NT2/D1 (cell line): ENCODE results near the gene DLK2.

ENCODE experiments used
- DNase-seq: peaks from one replicate; pipeline ENCODE4 v3.0.0-alpha.2; 2011; ENCODE audit warnings: low read depth, low spot score
- H3K27me3 ChIP-seq: 2 replicates; pipeline ENCODE4 v1.6.0; 2011; ENCODE audit warnings: mild to moderate bottlenecking; ENCODE audit not compliant: insufficient read length, insufficient read depth
- H3K36me3 ChIP-seq: 2 replicates; pipeline ENCODE4 v1.6.1; 2011; ENCODE audit warnings: mild to moderate bottlenecking, low read length, mixed read lengths; ENCODE audit not compliant: insufficient read depth, insufficient read length
- H3K4me1 ChIP-seq: 2 replicates; pipeline ENCODE4 v1.5.1; 2011; ENCODE audit not compliant: insufficient read depth, insufficient read length
- H3K4me3 ChIP-seq: 2 replicates; pipeline ENCODE4 v1.5.1; 2011; ENCODE audit warnings: low read depth; ENCODE audit not compliant: insufficient read length
- H3K9ac ChIP-seq: 2 replicates; pipeline ENCODE4 v1.6.0; 2011; ENCODE audit warnings: low read depth; ENCODE audit not compliant: insufficient read length
- H3K9me3 ChIP-seq: 2 replicates; pipeline ENCODE4 v1.5.1; 2011; ENCODE audit warnings: mild to moderate bottlenecking, low read length; ENCODE audit not compliant: insufficient read depth
- SUZ12 ChIP-seq: IDR thresholded peaks from 2 replicates; pipeline ENCODE4 v1.6.1; 2011; ENCODE audit not compliant: insufficient read length, insufficient read depth; ENCODE audit errors: extremely low read depth
- YY1 ChIP-seq: IDR thresholded peaks from 2 replicates; pipeline ENCODE4 v1.6.1; 2011; ENCODE audit not compliant: insufficient read length, insufficient read depth
- ZNF274 ChIP-seq: IDR thresholded peaks from 2 replicates; pipeline ENCODE4 v1.6.1; 2011; ENCODE audit warnings: mild to moderate bottlenecking, low read depth, low read length

Gene DLK2

GRCh38 chr6:43452896-43453295 lies 2.5 kb downstream of the DLK2 start:
- Histone ChIP-seq H3K9me3 (peaks cover 9% of the 10 kb centered on the region), H3K4me1 (no peaks in the 10 kb centered on the region), H3K36me3 (peaks cover 47% of the 10 kb centered on the region), H3K4me3 (no peak overlapping the region), H3K27me3 (peaks cover 13% of the 10 kb centered on the region), H3K9ac (no peak overlapping the region)
- TF ChIP-seq ZNF274 (no peak), SUZ12 (no peak), YY1 (no peak)
- DNase-seq, result no peak

GRCh38 chr6:43451939-43452338 lies 3.4 kb downstream of the DLK2 start:
- no peak overlapping the region for H3K9ac ChIP-seq
- H3K4me3 ChIP-seq, result no peak overlapping the region
- H3K4me1 ChIP-seq, result no peaks in the 10 kb centered on the region
- no peak for TF ChIP-seq YY1
- no peak for TF ChIP-seq SUZ12
- no peak for TF ChIP-seq ZNF274
- peaks cover 5% of the 10 kb centered on the region for H3K9me3 ChIP-seq
- peaks cover 56% of the 10 kb centered on the region for H3K36me3 ChIP-seq
- no peak for DNase-seq
- H3K27me3 ChIP-seq, result peaks cover 11% of the 10 kb centered on the region

DNA sequence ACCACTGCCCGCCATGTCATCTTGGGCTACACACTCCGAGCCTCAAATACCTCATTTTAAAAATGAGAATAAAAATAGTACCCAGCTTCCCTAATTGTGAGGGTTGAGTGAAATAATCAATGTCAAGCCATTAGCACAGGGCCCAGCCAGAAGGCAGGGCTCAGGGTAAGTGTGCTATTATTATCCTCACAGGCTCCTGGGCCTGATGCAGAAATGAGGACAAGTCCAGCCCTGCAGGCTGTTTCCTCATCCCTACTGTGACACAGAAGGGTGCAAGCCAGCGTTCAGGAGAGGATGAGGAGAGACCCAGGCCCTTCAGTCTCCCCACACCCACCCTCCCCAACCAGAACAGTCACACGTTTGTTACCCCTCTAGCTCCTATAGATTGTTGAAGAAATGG lies 4.0 kb downstream of the DLK2 start:
- Histone ChIP-seq H3K4me3 (no peak overlapping the region), H3K36me3 (peaks cover 59% of the 10 kb centered on the region), H3K4me1 (no peaks in the 10 kb centered on the region), H3K9me3 (no peaks in the 10 kb centered on the region), H3K27me3 (peaks cover 5% of the 10 kb centered on the region), H3K9ac (no peak overlapping the region)
- no peak for TF ChIP-seq ZNF274
- TF ChIP-seq YY1, result no peak
- TF ChIP-seq SUZ12, result no peak
- no peak for DNase-seq

- TF ChIP-seq SUZ12, result no peak
- no peak for TF ChIP-seq ZNF274
- no peak for TF ChIP-seq YY1
- H3K4me1 ChIP-seq, result no peaks in the 10 kb centered on the region
- no peak overlapping the region for H3K9ac ChIP-seq
- H3K4me3 ChIP-seq, result no peak overlapping the region
- H3K9me3 ChIP-seq, result no peaks in the 10 kb centered on the region
- peaks cover 1% of the 10 kb centered on the region for H3K27me3 ChIP-seq
- H3K36me3 ChIP-seq, result peaks cover 64% of the 10 kb centered on the region
- no peak for DNase-seq
These were observed 4.6 kb downstream of the DLK2 start for GRCh38 chr6:43450699-43451131.

DNA sequence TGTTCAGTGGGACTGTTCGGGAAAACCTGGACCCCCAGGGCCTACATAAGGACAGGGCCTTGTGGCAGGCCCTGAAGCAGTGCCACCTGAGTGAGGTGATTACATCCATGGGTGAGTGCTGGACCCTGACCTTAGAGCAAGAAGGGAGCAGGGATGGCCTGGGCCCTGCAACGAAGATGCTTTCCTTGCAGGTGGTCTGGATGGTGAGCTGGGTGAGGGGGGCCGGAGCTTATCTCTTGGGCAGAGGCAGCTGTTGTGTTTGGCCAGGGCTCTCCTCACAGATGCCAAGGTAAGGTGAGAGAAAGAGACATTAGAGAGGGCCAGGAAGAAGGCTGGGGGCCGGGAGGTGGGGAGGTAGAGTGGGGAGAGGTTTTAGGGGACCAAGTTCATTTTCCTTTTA lies 6.4 kb downstream of the DLK2 start:
- Histone ChIP-seq H3K36me3 (peaks cover 75% of the 10 kb centered on the region), H3K4me1 (no peaks in the 10 kb centered on the region), H3K9me3 (no peaks in the 10 kb centered on the region), H3K27me3 (no peaks in the 10 kb centered on the region), H3K9ac (no peak overlapping the region), H3K4me3 (no peak overlapping the region)
- no peak for DNase-seq
- no peak for TF ChIP-seq ZNF274
- no peak for TF ChIP-seq YY1
- TF ChIP-seq SUZ12, result no peak

- peaks cover 80% of the 10 kb centered on the region for H3K36me3 ChIP-seq
- no peak overlapping the region for H3K9ac ChIP-seq
- H3K4me3 ChIP-seq, result no peak overlapping the region
- H3K9me3 ChIP-seq, result no peaks in the 10 kb centered on the region
- DNase-seq, result no peak
- H3K27me3 ChIP-seq, result no peaks in the 10 kb centered on the region
- H3K4me1 ChIP-seq, result no peaks in the 10 kb centered on the region
- TF ChIP-seq SUZ12 (no peak), YY1 (no peak), ZNF274 (no peak)
These were observed 7.7 kb downstream of the DLK2 start for GRCh38 chr6:43447604-43448003.

GRCh38 chr6:43445576-43445975 lies 9.8 kb downstream of the DLK2 start:
- H3K9me3 ChIP-seq, result no peaks in the 10 kb centered on the region
- no peak for TF ChIP-seq SUZ12
- TF ChIP-seq YY1, result no peak
- H3K36me3 ChIP-seq, result peaks cover 77% of the 10 kb centered on the region
- no peaks in the 10 kb centered on the region for H3K27me3 ChIP-seq
- no peak overlapping the region for H3K9ac ChIP-seq
- H3K4me3 ChIP-seq, result no peak overlapping the region
- H3K4me1 ChIP-seq, result no peaks in the 10 kb centered on the region
- no peak for DNase-seq

DNA sequence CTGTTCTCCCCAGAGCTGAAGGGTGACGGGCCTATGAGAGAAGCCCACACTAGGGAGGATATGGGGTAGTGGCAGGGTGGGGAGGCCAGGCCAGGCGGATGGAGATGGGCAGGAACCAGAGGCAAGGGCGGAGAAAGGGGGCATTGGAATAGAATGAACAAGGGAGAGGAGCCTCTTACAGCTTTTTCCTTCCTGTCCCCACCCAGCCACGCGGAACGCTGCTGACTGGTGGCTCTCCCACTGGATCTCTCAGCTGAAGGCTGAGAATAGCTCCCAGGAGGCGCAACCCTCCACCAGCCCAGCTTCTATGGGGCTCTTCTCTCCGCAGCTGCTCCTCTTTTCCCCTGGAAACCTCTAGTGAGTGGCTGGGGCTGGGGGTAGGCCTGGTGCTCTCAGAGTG lies 10.8 kb downstream of the DLK2 start:
- no peak for TF ChIP-seq YY1
- no peak for TF ChIP-seq ZNF274
- TF ChIP-seq SUZ12, result no peak
- Histone ChIP-seq H3K27me3 (no peaks in the 10 kb centered on the region), H3K36me3 (peaks cover 72% of the 10 kb centered on the region), H3K9me3 (no peaks in the 10 kb centered on the region), H3K9ac (no peak overlapping the region), H3K4me3 (no peak overlapping the region), H3K4me1 (no peaks in the 10 kb centered on the region)
- DNase-seq, result no peak
